ENCODE data around the gene MRPL38. TPM values are rescaled to one million over a fixed set of nuclear protein-coding genes. Genes with fewer than 3 reads are reported as not detected.
A peak's percentile ranks its signal among the peaks of the same experiment; 100 is the strongest.

MRPL38 gene
- polyA plus RNA-seq, 2 of the 4 experiments (the other 2 are of a cell fraction): 53.5 to 102 TPM

DNA sequence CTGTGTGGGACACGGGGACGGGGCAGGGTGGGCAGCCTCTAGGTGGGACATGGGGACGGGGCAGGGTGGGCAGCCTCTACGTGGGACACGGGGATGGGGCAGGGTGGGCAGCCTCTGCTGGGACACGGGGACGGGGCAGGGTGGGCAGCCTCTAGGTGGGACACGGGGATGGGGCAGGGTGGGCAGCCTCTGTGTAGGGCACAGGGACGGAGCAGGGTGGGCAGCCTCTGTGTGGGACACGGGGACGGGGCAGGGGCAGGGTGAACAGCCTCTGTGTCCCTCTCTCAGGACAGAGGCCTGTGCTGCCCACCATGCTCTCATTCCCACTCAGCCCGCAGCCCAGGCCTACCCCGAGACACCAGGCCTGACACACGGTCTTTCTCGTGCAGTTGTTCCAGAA, 16.9 kb upstream of the MRPL38 start:
- ATAC-seq: no peak
- Histone ChIP-seq H3K4me3 (no peak overlapping the region), H3K27ac (no peak overlapping the region), H3K4me2 (no peak overlapping the region), H3K4me1 (no peaks in the 10 kb centered on the region), H3K9me3 (no peaks in the 10 kb centered on the region)
- no peak for DNase-seq (ENCODE audit: low read depth in 1 of 2, low spot score in 1 of 2)
- ChIA-PET POLR2A (interaction anchor here (0.6 kb wide), 1 partner anchor 142 kb away, joined by 3 read pairs; no protein-coding TSS in a partner anchor), CTCF (interaction anchor here (0.6 to 4.7 kb wide), 9 partner anchors 8 to 448 kb away, joined by 3 to 17 read pairs (median 5); partner anchors contain the start of gene MRPL38)
- FAIRE-seq: no peak
- TF ChIP-seq TP53 (CRISPR knock-in tag; IDR thresholded peaks at IDR 0.05): no peak
- no peak for TF ChIP-seq EHF (CRISPR knock-in tag; IDR thresholded peaks at IDR 0.05)
- no peak for TF ChIP-seq KDM1A (IDR thresholded peaks at IDR 0.05; ENCODE audit: low read depth)
- TF ChIP-seq, protein P1, sequence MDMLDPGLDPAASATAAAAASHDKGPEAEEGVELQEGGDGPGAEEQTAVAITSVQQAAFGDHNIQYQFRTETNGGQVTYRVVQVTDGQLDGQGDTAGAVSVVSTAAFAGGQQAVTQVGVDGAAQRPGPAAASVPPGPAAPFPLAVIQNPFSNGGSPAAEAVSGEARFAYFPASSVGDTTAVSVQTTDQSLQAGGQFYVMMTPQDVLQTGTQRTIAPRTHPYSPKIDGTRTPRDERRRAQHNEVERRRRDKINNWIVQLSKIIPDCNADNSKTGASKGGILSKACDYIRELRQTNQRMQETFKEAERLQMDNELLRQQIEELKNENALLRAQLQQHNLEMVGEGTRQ (IDR thresholded peaks at IDR 0.05): no peak
- 94% methylated on average over 8 of the region's 15 CpGs for WGBS (ENCODE audit: missing lambda C conversion rate)

DNA sequence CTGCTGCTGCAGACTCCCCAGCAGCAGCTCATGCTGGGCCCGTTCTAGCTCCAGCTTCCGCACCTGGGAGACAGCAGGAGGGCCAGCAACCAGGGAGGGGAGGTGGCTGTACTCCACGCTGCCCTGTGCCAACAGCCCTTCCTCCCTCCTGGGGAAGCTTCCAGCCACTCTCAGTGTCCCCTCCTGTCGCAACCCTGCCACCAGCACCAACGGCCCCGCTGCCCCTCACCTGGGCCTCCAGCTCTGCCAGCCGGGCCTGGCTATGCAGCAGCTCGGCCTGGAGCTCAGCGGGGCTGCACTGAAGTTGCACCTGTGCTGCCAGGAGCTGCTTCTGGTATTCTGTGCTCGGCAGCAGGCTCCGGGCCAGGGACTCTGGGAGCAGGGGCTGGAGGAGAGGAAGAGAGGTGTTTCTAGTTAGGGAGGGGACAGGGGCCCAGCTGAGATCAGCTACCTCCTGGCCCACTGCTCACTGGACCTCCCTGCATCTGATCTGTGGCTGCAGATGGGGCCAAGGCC, 15.4 kb upstream of the MRPL38 start:
- WGBS (ENCODE audit: missing lambda C conversion rate): 77% methylated on average over 4 of the region's 11 CpGs
- Histone ChIP-seq H3K4me2 (no peak overlapping the region), H3K27ac (no peak overlapping the region), H3K9me3 (no peaks in the 10 kb centered on the region), H3K4me1 (no peaks in the 10 kb centered on the region), H3K4me3 (no peak overlapping the region)
- TF ChIP-seq ZFP36 (IDR thresholded peaks at IDR 0.05; ENCODE audit: borderline replicate concordance, partially characterized antibody): no peak
- TF ChIP-seq, protein P2, sequence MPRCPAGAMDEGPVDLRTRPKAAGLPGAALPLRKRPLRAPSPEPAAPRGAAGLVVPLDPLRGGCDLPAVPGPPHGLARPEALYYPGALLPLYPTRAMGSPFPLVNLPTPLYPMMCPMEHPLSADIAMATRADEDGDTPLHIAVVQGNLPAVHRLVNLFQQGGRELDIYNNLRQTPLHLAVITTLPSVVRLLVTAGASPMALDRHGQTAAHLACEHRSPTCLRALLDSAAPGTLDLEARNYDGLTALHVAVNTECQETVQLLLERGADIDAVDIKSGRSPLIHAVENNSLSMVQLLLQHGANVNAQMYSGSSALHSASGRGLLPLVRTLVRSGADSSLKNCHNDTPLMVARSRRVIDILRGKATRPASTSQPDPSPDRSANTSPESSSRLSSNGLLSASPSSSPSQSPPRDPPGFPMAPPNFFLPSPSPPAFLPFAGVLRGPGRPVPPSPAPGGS (IDR thresholded peaks at IDR 0.05): no peak
- no peak for TF ChIP-seq SMC3 (IDR thresholded peaks at IDR 0.05)
- ATAC-seq (peak in 1 of 2 experiments; percentile 14; a peak in 1 of 6 replicates), DNase-seq (ENCODE audit: low read depth in 1 of 2, low spot score in 1 of 2) (no peak), FAIRE-seq (no peak)
- ChIA-PET POLR2A (interaction anchor here (0.9 kb wide), 1 partner anchor 21 kb away, joined by 4 read pairs; the partner anchor contains the start of gene FBF1), CTCF (interaction anchor here (1.1 to 20.0 kb wide), 8 partner anchors 10 to 359 kb away, joined by 4 to 372 read pairs (median 6); partner anchors contain the start of genes CDK3, MRPL38 and TRIM47)

DNA sequence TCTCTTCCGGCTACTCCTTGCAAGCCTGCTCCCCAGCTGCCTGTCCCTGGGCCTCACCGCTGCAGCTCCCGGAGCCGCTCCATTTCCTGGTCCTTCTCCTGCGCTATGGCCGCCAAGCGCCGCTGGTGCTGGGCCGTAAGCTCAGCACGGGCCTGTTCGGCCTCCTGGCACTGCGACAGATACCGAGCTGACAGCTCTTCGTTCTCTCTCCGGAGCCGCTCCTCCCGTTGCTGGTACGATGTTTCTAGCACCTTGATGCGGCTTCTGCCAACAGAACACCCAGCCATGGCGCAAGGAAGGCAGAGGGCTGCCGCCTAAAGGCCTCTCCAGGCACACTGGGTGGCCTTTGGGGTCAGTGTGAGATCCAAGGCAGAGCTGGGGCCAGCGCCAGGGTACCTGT, 14.9 kb upstream of the MRPL38 start:
- ATAC-seq (0 out of 6 replicates have a peak, but pooled peaks of 1 of the 2 experiments have one; percentile 10), FAIRE-seq (no peak), DNase-seq (ENCODE audit: low read depth in 1 of 2, low spot score in 1 of 2) (no peak)
- H3K4me2 ChIP-seq: no peak overlapping the region
- H3K4me3 ChIP-seq: no peak overlapping the region
- TF ChIP-seq NFE2L2 (conservative IDR thresholded peaks at IDR 0.05; ENCODE audit: low read length) (no peak), ZSCAN20 (CRISPR knock-in tag; IDR thresholded peaks at IDR 0.05) (no peak), TP53 (CRISPR knock-in tag; IDR thresholded peaks at IDR 0.05) (no peak), CHD2 (IDR thresholded peaks at IDR 0.05; ENCODE audit: low read length, partially characterized antibody) (no peak), KDM5A (IDR thresholded peaks at IDR 0.05) (no peak), RNF2 (IDR thresholded peaks at IDR 0.05; ENCODE audit: borderline replicate concordance, low read depth) (no peak), SREBF2 (IDR thresholded peaks at IDR 0.05) (no peak), EP300 (IDR thresholded peaks at IDR 0.05) (no peak), BHLHE40 (IDR thresholded peaks at IDR 0.05; ENCODE audit: low read depth, low read length) (no peak), RAD21 (conservative IDR thresholded peaks at IDR 0.05 in 1 of 2, IDR thresholded peaks at IDR 0.05 in 1 of 2) (no peak), POLR2AphosphoS2 (conservative IDR thresholded peaks at IDR 0.05; ENCODE audit: low read length) (no peak), HOXB13 (CRISPR knock-in tag; IDR thresholded peaks at IDR 0.05; ENCODE audit: low read depth) (no peak), PHF8 (IDR thresholded peaks at IDR 0.05; ENCODE audit: borderline replicate concordance, low read depth) (no peak), HEYL (CRISPR knock-in tag; IDR thresholded peaks at IDR 0.05) (no peak), HDAC2 (IDR thresholded peaks at IDR 0.05) (no peak), HOXB5 (CRISPR knock-in tag; IDR thresholded peaks at IDR 0.05) (no peak), FOSB (CRISPR knock-in tag; IDR thresholded peaks at IDR 0.05) (no peak)
- TF ChIP-seq, protein P3, sequence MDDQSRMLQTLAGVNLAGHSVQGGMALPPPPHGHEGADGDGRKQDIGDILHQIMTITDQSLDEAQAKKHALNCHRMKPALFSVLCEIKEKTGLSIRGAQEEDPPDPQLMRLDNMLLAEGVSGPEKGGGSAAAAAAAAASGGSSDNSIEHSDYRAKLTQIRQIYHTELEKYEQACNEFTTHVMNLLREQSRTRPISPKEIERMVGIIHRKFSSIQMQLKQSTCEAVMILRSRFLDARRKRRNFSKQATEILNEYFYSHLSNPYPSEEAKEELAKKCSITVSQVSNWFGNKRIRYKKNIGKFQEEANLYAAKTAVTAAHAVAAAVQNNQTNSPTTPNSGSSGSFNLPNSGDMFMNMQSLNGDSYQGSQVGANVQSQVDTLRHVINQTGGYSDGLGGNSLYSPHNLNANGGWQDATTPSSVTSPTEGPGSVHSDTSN (IDR thresholded peaks at IDR 0.05): no peak
- TF ChIP-seq, protein P4, sequence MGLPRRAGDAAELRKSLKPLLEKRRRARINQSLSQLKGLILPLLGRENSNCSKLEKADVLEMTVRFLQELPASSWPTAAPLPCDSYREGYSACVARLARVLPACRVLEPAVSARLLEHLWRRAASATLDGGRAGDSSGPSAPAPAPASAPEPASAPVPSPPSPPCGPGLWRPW (IDR thresholded peaks at IDR 0.05): no peak
- TF ChIP-seq, protein P5, sequence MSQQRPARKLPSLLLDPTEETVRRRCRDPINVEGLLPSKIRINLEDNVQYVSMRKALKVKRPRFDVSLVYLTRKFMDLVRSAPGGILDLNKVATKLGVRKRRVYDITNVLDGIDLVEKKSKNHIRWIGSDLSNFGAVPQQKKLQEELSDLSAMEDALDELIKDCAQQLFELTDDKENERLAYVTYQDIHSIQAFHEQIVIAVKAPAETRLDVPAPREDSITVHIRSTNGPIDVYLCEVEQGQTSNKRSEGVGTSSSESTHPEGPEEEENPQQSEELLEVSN (IDR thresholded peaks at IDR 0.05; ENCODE audit: borderline replicate concordance, low read depth): no peak
- H3K27ac ChIP-seq: no peak overlapping the region
- H3K4me1 ChIP-seq: no peaks in the 10 kb centered on the region
- CTCF ChIA-PET: interaction anchor here (1.3 to 20.0 kb wide), 6 partner anchors 10 to 185 kb away, joined by 3 to 372 read pairs (median 10); partner anchors contain the start of genes CDK3, MRPL38 and TRIM47
- POLR2A ChIA-PET: interaction anchor here (0.9 kb wide), 1 partner anchor 21 kb away, joined by 4 read pairs; the partner anchor contains the start of gene FBF1
- H3K9me3 ChIP-seq: no peaks in the 10 kb centered on the region
- WGBS (ENCODE audit: missing lambda C conversion rate): 95% methylated on average over 22 of the region's 22 CpGs

All from A549 (cell line).